IPS DF 19.7 (cell line): ENCODE measurements around the gene TPRG1.

Source experiments
- DNase-seq: peaks from one replicate; pipeline ENCODE4 v3.0.0-alpha.2; 2013; ENCODE audit warnings: low read depth, low spot score

TPRG1 gene

DNA sequence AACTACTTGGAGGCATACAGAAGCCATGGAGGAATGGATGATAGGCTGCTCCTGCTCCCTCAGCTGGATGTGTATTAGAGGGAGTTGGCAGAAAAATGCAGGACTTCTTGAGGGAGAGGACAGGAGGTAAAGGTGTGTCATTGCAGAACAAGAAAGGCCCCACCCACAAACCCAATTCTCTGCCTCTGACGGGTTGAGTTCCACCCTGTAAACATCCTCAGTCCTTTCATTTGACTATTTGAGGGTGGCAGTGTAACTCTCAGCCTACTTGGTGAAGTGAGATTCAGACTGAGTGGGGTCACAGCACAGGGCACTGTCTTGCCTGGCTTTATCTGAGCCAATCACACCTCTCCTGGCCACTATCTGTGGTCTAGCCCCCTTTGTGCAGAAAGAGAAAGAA lies at the start of gene TPRG1:
TSS of gene TPRG1 (plus strand) at position 265 of the 400 bp plus-strand sequence. CDS start 35,414 bp downstream, outside the sequence.
- no peak for DNase-seq

- no peak for DNase-seq
Measured at GRCh38 chr3:189122110-189122509, 49.7 kb upstream of the TPRG1 start.

- no peak for DNase-seq
Measured at GRCh38 chr3:189122526-189123205, 49.1 kb upstream of the TPRG1 start.

DNA sequence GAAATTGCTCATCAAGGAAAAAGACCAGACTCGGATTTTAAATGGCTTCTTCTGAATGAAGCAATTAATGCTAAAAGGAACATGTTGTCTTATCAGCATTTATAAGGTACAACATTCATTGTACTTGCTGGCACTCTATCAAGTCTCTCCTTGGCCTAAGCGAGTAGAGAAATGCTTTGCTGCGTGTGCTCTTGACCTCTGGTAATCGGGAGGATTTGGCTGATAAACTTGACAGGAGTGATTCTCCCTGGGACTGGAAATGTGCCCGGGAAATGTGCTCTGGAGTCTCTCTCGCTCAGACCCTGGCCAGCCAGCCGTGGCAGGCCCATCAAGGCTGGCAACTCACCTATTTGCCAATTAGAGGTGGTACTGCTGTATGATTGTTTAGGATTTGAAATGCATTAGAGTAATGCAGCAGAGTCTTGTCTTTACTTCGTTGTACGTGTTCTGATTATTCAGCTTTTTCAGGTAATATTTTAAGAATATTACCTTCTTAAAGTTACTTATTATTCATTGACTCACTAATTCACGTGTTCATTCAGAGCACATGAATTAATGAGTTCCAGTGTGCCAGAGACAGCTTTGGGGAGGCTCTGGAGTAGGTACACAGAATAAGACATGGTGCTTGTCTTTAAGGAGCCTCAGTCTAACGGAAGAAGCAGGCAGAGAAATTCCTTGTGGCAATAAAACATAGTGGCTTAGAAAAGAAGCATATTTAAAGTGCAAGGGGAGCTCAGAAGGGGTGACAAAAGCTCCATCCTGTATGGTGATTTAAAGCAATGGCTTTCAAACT lies 48.0 kb upstream of the TPRG1 start:
- no peak for DNase-seq

DNA sequence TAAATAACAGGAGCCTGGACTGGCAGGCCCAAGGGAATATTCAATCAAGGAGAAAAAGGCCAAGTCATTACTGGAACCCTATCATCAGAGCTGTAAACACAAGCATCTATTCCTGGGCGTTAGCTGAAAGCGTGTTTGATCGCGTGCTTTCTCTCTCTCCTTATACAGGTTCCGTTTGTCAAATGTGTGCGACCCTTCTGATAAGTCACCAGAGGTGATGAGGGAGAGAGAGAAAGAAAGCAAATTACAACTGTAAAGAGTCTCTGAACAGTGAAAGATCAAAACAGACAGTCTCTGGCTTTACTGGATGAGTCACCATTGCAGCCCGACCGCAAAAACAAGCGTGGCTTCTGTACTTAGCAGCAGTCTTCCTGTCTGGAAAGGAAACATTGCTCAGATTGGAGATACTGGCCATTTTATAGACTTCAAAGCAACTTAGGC lies 39.5 kb upstream of the TPRG1 start:
- DNase-seq, result no peak

DNA sequence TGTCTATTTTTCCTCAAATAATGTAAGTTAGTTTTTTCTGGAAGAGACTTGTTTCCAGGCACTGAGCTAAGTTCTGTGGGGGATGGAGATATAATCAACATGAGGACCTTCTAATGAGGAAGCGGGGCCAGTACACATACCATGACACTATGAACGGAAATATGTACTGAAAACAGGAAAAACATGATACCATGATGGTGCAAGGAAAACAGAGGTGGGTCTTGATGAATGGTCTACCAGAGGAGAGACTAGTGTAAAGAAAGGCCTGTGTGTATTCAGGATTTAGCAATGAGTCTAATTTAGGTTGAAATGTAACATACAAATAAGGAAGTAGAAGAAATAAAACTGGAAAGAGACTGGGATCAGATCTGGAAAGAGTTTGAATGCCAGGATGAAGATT lies 38.9 kb upstream of the TPRG1 start:
- no peak for DNase-seq

DNA sequence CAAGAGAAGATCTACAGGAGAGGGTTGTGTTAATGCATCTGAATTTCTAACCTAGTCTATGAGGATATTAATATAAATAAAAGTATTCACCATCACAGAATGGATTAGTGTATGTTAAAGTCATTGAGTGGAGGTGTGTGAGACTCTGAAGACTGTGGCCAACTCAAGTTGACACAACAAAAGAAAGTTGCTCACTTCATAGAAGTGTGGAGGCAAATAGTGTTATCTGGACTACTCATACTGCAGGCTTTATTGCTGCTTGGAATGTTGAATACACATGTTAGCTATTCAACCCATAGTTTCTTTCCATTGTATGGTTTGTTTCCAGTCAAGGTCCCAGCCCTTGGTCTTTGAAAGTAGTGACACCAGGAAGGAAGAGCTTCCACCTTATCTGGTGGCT lies 38.0 kb upstream of the TPRG1 start:
- no peak for DNase-seq

DNA sequence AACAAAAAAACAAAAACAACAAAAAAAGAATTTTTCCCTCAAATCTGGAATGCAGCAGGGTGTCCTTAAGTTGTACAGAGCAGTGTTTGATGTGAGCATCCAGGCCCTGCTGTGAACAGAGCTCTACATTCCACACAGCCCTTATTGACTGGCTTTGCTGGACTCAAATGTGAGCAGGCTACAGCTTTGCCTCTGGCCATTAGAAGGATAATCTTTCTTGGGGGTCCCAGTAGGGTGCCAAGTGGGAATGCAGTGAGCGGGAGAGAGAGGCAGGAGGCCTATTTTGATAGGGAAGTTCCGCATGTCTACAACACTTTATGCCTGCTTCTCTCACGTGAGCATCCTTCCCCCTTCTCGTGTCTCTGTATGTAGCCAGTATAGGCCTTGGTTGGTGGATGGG lies 34.4 kb upstream of the TPRG1 start:
- DNase-seq, result no peak

- no peak for DNase-seq
Measured at GRCh38 chr3:189138901-189139610, 32.7 kb upstream of the TPRG1 start.

DNA sequence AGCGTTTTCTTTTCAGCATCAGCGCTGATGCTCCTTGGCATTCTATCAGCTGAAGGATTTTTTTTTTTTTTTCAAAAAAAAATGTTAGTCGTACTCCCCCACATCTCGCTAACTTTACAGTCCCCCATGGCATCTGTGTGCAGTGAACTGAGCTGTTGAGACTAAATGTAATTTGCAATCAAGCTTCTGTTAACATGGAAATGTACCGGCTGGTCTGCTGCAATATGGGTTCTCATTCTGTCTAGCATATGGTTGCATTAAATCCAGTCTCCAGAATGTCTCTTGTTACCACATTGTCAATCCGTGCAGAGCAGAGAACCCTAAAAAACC lies 32.2 kb upstream of the TPRG1 start:
- DNase-seq, result no peak

DNA sequence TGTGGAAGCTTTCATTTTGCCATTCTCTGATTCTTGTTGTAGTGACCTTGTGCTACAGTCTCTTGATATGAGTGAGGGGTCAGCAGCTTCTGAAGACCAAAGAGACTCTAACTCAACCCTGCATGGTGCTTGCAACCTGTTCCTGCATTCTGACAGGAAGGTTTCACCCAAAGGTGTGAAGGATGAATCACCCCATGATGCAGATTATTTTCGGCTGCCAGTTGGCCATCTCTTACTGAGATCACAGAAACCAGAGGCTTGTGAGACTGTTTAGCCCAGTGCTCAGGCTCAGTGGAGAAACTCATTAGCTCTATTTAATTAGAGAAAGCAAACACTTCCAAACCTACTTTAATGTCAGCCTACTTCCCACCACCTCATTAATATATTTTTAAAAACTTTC lies 29.2 kb upstream of the TPRG1 start:
- no peak for DNase-seq

- DNase-seq, result no peak
Measured at GRCh38 chr3:189143321-189143720, 28.4 kb upstream of the TPRG1 start.

GRCh38 chr3:189143771-189144170 lies 28.0 kb upstream of the TPRG1 start:
- no peak for DNase-seq

- DNase-seq, result no peak
Measured at GRCh38 chr3:189144645-189145044, 27.1 kb upstream of the TPRG1 start.

GRCh38 chr3:189146848-189147247 lies 24.9 kb upstream of the TPRG1 start:
- DNase-seq, result no peak

- peak; percentile 20 for DNase-seq
Measured at GRCh38 chr3:189148081-189148507, 23.7 kb upstream of the TPRG1 start.

- no peak for DNase-seq
Measured at GRCh38 chr3:189149203-189149602, 22.6 kb upstream of the TPRG1 start.

- DNase-seq, result no peak
Measured at GRCh38 chr3:189157232-189158007, 14.4 kb upstream of the TPRG1 start.

- no peak for DNase-seq
Measured at GRCh38 chr3:189158034-189158433, 13.7 kb upstream of the TPRG1 start.

DNA sequence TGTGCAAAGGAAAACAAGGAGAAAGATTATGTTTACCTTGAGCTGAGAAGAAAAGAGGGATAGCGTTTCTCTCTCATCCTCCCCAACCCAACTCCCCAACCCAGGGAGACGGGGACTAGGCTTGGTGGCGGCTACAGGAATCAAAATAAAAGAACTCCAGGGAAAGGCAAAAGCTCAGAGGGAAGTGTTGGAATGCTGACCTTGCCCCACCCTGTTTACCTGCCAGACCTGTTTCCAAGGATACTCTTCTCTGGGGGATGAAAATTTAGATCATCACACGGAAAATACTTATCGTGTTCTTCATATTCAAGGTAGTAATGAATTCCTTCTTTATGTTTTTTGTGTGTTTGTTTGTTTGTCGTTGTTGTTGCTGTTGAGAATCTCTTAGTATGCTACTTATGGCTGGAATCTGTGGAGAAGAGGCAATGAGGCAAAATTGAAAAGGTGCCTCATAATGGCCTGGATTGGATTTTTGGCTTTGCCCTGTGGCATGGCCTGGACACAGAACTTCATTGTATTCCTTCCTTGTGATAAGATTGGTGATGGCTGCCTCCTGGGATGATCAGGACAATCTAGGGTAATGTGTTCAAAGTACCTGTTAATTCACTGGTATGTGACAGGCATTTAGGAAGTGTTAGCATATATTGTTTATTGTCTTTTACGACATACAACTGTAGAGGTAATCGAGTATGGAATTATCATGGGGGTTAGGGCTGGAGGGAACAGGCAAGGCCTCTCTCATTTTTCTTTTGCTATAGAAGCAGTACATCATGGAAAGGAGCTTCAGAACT lies 11.1 kb upstream of the TPRG1 start:
- no peak for DNase-seq

GRCh38 chr3:189165092-189165612 lies 6.6 kb upstream of the TPRG1 start:
- DNase-seq, result no peak
